HG03280 (cell line): Measurements from ENCODE around the gene BPHL.
A peak's percentile ranks its signal among the peaks of the same experiment; 100 is the strongest.
"Not testable (repeated sequence)": the region's sequence is repeated elsewhere in the genome, so short reads cannot be mapped to it uniquely, and the experiment has no call there.

Experiments
- ATAC-seq: cut with Tn5 transposase; IDR thresholded peaks from one replicate; pipeline ENCODE4 v1.9.1; 2021; ENCODE audit warnings: mild to moderate bottlenecking, moderate library complexity; ENCODE audit not compliant: unreplicated experiment

Gene BPHL

DNA sequence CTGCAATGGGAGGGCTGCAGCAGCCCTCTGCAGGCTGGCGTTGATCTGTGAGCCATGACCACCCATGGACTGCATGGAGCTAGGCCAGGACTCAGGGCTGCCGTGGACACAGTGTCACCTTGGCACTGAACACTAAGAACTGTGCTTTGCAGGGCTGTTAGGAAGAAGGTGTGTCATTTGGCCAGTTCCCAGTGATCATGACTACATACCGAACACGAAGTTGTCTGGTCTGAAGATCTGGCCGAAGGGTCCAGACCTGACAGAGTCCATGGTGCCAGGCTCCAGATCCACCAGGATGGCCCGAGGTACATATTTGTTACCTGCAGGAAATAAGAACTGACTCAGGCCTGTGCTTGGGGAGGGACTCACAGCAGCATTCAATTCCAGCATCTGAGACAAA, 36.9 kb downstream of the BPHL start:
- not testable (repeated sequence) for ATAC-seq

- ATAC-seq, result peak; percentile 9
These were observed 37.9 kb downstream of the BPHL start for GRCh38 chr6:3156184-3157130.

DNA sequence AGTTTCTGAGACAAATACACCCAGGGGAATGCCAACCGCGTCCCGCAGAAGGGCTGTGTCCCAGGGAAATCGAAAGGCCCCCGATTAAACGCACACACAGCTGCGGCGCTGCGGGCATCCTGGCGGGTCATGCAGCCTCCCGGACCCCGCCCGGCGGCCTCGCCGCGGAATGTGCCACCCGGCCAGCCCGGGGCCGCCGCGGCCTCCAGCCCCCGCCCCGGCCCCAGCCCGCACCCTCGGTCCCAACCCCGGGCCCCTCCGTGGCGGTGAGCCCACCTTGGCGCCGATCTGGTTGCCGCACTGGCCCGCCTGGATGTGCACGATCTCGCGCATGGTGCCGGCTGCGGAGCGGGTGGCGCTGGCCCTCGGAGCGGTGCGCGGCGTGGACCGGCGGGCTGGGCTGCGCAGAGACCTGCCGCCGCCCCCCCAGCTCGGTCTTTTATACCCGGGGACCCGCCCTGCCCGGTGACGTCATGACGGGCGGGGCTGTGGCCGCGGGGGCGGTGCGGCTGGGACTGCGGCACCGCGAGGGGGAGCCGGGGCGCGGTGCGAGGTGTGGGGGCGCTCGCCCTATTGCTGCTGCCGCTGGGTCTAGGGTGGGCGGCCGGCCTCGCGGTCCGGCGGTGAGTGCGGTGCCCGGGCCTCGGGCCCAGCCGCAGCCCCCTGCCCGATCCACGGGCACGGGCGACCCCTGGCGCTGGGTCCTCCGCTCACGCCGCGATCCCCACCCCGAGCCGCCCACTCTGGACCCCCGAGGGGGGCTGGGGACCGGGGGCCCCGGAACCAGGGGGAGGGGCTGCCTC, 38.8 kb downstream of the BPHL start, which contains the start of gene TUBB2A:
Gene TUBB2A (minus strand): TSS at position 414 of the 803 bp plus-strand sequence. CDS start 81 bp downstream, at position 333.
- peak; percentile 67 for ATAC-seq

DNA sequence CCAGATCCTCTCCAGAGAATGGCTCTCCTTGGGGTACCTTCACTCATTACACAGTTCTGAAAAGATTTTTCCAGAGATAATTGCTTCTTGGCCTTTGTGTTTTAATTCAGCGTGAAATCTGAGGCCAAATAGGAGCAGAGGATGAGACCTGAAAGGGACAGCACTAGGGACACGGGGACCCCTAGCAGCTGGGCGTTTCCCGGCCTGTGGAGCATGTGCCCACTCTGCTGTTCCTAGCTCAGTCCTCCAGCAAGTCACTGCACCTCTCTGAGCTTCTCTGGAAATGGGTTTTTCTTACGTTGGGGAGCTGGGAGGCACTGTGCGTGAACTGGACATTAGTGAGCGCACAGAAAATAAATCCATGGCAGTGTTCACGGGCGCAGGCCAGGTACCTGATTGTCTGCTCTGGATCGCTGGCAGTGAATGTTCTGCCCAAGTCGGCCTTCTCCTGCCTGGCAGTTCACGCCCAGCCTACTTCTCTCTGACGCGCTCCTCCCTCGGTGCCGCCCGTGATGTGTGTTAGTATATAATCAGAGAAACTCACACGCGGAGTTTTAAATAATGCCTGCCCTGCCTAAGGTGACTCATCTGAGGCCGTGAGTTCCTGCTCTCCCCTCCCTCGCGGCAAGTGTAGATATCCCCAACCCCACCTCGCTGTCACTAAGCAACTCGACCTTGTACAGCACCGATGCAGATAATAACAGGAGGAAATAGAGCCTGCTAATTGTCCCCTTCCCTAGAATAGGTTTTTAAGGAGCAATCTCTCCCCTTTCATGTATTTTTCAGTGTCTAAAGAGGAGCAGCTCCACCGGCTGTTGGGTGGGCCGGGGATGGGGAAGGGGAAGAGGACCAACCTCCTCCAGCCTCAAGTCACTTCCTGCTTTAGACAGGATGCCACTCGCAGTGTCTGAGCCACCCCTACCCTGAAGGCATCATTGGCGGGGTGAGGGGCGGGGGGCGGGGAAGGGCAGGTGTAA, 41.6 kb downstream of the BPHL start:
- no peak for ATAC-seq

- no peak for ATAC-seq
These were observed 43.6 kb downstream of the BPHL start for GRCh38 chr6:3162067-3162497.

- ATAC-seq, result peak; percentile 50
These were observed 44.2 kb downstream of the BPHL start for GRCh38 chr6:3162565-3163247.

DNA sequence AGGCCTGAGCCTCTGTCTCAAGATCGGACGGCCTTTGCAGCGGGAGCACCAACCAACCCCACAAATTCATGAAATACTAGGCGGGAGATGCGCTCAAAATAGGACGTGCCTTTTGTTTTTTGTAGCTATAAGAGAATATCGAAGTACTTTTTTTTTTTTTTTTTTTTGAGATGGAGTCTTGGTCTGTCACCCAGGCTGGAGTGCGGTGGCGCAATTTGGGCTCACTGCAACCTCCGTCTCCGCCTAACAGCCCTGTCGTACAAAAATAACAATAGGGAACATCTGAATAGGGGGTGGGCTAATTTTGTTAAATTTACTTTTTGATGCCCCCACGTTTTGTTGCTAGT, 44.7 kb downstream of the BPHL start:
- no peak for ATAC-seq

DNA sequence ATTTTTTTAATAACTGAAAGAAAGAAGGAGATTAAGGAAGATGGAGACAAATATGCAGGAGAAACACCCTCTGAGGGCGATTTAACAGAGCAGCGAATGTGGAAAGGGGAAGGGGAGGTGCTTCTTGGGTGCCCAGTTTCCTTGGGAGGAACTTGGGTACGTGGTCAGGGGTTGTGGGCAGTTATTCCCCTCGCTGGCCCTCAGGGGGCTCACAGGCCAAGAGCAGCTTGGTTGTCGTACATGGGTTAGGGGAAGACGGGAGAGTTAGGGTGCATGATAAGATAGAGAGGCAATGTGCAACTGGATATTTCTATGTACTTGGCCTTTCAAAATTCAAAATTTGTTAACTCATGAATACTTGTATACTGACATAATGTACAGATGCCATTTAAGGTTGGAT, 45.9 kb downstream of the BPHL start:
- ATAC-seq, result no peak

GRCh38 chr6:3165631-3166534, 47.4 kb downstream of the BPHL start:
- ATAC-seq, result no peak

GRCh38 chr6:3166535-3167225, 48.2 kb downstream of the BPHL start:
- ATAC-seq, result not testable (repeated sequence)

DNA sequence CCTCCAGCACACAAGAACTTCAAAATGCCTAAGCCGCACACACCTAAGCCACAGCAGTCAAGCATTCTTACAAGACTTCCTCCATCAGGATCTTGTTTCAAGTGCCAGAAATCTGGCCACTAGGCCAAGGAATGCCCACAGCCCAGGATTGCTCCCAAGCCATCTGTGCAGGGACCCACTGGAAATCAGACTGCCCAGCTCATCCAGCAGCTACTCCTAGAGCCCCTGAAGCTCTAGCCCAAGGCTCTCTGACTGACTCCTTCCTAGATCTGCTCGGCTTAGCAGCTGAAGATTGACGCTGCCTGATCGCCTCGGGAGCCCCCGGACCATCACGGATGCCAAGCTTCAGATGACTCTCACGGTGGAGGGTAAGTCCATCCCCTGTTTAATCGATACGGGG, 49.5 kb downstream of the BPHL start:
- not testable (repeated sequence) for ATAC-seq

DNA sequence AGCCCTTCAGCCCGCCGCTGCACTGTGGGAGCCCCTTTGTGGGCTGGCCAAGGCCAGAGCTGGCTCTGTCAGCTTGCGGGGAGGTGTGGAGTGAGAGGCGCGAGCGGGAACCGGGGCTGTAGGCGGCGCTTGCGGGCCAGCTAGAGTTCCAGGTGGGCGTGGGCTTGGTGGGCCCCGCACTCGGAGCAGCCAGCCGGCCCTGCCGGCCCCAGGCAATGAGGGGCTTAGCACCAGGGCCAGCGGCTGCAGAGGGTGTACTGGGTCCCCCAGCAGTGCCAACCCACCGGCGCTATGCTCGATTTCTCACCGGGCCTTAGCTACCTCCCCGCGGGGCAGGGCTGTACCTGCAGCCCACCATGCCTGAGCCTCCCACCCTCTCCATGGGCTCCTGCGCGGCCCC, 52.2 kb downstream of the BPHL start:
- ATAC-seq, result not testable (repeated sequence)

DNA sequence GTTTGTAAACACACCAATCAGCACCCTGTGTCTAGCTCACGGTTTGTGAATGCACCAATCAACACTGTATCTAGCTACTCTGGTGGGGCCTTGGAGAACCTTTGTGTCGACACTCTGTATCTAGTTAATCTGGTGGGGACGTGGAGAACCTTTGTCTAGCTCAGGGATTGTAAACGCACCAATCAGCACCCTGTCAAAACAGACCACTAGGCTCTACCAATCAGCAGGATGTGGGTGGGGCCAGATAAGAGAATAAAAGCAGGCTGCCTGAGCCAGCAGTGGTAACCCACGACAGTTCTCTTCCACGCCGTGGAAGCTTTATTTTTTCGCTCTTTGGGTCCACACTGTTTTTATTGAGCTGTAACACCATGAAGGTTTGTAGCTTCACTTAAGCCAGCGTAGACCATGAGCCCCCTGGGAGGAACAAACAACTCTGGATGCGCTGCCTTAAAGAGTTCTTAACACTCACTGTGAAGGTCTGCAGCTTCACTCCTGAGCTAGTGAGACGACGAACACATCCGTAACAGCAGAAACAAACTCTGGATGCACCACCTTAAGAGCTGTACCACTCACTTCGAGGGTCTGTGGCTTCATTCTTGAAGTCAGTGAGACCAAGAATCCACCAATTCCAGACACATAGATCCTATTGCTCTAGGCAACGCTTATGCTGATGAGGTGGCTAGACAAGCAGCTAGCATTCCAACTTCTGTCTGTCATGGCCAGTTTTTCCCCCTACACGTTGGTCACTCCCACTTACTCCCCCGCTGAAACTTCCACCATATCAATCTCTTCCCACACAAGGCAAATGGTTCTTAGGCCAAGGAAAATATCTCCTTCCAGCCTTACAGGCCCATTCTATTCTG, 53.0 kb downstream of the BPHL start:
- ATAC-seq, result not testable (repeated sequence)

DNA sequence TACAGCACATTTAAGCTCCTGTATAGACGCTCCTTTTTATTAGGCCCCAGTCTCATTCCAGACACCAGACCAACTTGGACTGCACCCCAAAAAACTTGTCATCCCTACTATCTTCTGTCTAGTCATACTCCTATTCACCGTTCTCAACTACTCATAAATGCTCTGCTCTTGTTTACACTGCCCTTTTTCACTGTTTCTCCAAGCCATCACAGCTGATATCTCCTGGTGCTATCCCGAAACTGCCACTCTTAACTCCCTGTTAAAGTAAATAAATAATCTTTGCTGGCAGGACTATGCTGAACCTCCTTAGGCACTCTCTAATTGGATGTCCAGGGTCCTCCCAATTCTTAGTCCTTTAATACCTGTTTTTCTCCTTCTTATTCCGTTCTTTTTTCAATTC, 54.3 kb downstream of the BPHL start:
- not testable (repeated sequence) for ATAC-seq

GRCh38 chr6:3173636-3174089, 55.2 kb downstream of the BPHL start:
- not testable (repeated sequence) for ATAC-seq

- ATAC-seq, result no peak
These were observed 57.3 kb downstream of the BPHL start for GRCh38 chr6:3175715-3176402.
